ENCODE data around the gene LZTFL1.

LZTFL1 gene

GRCh38 chr3:45792516-45793172, 49.3 kb downstream of the LZTFL1 start:
- Histone ChIP-seq H3K36me3 (ENCODE audit: insufficient read depth, low read length) (no peaks in the 10 kb centered on the region), H3K9ac (ENCODE audit: low read depth, low read length) (no peak overlapping the region), H3K4me1 (ENCODE audit: control insufficient read depth, insufficient read depth, low read length) (peaks cover 9% of the 10 kb centered on the region), H3K27me3 (ENCODE audit: control insufficient read depth, insufficient read depth, low read length) (peaks cover 75% of the 10 kb centered on the region), H3K4me3 (ENCODE audit: low read length) (no peak overlapping the region), H3K9me3 (replicated peaks; ENCODE audit: low read length) (no peaks in the 10 kb centered on the region), H3K4me2 (ENCODE audit: low read length) (no peak overlapping the region)

GRCh38 chr3:45792036-45792435, 49.9 kb downstream of the LZTFL1 start:
- Histone ChIP-seq H3K27me3 (ENCODE audit: control insufficient read depth, insufficient read depth, low read length) (peaks cover 71% of the 10 kb centered on the region), H3K36me3 (ENCODE audit: insufficient read depth, low read length) (no peaks in the 10 kb centered on the region), H3K9me3 (replicated peaks; ENCODE audit: low read length) (no peaks in the 10 kb centered on the region), H3K4me2 (ENCODE audit: low read length) (no peak overlapping the region), H3K4me1 (ENCODE audit: control insufficient read depth, insufficient read depth, low read length) (peaks cover 9% of the 10 kb centered on the region), H3K9ac (ENCODE audit: low read depth, low read length) (no peak overlapping the region), H3K4me3 (ENCODE audit: low read length) (no peak overlapping the region)

GRCh38 chr3:45790596-45790995, 51.3 kb downstream of the LZTFL1 start:
- Histone ChIP-seq H3K4me3 (ENCODE audit: low read length) (no peak overlapping the region), H3K36me3 (ENCODE audit: insufficient read depth, low read length) (no peaks in the 10 kb centered on the region), H3K9ac (ENCODE audit: low read depth, low read length) (no peak overlapping the region), H3K27me3 (ENCODE audit: control insufficient read depth, insufficient read depth, low read length) (peaks cover 71% of the 10 kb centered on the region), H3K4me2 (ENCODE audit: low read length) (no peak overlapping the region), H3K9me3 (replicated peaks; ENCODE audit: low read length) (no peaks in the 10 kb centered on the region), H3K4me1 (ENCODE audit: control insufficient read depth, insufficient read depth, low read length) (no peaks in the 10 kb centered on the region)

- Histone ChIP-seq H3K36me3 (ENCODE audit: insufficient read depth, low read length) (no peaks in the 10 kb centered on the region), H3K9me3 (replicated peaks; ENCODE audit: low read length) (no peaks in the 10 kb centered on the region), H3K4me2 (ENCODE audit: low read length) (no peak overlapping the region), H3K9ac (ENCODE audit: low read depth, low read length) (no peak overlapping the region), H3K4me3 (ENCODE audit: low read length) (no peak overlapping the region), H3K4me1 (ENCODE audit: control insufficient read depth, insufficient read depth, low read length) (no peaks in the 10 kb centered on the region), H3K27me3 (ENCODE audit: control insufficient read depth, insufficient read depth, low read length) (peaks cover 67% of the 10 kb centered on the region)
Measured at GRCh38 chr3:45789235-45789812, 52.6 kb downstream of the LZTFL1 start.

GRCh38 chr3:45787551-45787950, 54.4 kb downstream of the LZTFL1 start:
- Histone ChIP-seq H3K27me3 (ENCODE audit: control insufficient read depth, insufficient read depth, low read length) (peaks cover 65% of the 10 kb centered on the region), H3K4me3 (ENCODE audit: low read length) (no peak overlapping the region), H3K4me2 (ENCODE audit: low read length) (no peak overlapping the region), H3K9me3 (replicated peaks; ENCODE audit: low read length) (no peaks in the 10 kb centered on the region), H3K36me3 (ENCODE audit: insufficient read depth, low read length) (no peaks in the 10 kb centered on the region), H3K9ac (ENCODE audit: low read depth, low read length) (no peak overlapping the region), H3K4me1 (ENCODE audit: control insufficient read depth, insufficient read depth, low read length) (no peaks in the 10 kb centered on the region)

- no peak overlapping the region for H3K9ac ChIP-seq (ENCODE audit: low read depth, low read length)
- H3K36me3 ChIP-seq (ENCODE audit: insufficient read depth, low read length), result no peaks in the 10 kb centered on the region
- no peak overlapping the region for H3K4me3 ChIP-seq (ENCODE audit: low read length)
- no peaks in the 10 kb centered on the region for H3K9me3 ChIP-seq (replicated peaks; ENCODE audit: low read length)
- peaks cover 65% of the 10 kb centered on the region for H3K27me3 ChIP-seq (ENCODE audit: control insufficient read depth, insufficient read depth, low read length)
- H3K4me1 ChIP-seq (ENCODE audit: control insufficient read depth, insufficient read depth, low read length), result no peaks in the 10 kb centered on the region
- no peak overlapping the region for H3K4me2 ChIP-seq (ENCODE audit: low read length)
Measured at GRCh38 chr3:45786801-45787495, 55.0 kb downstream of the LZTFL1 start.

GRCh38 chr3:45785605-45786150, 56.2 kb downstream of the LZTFL1 start:
- no peak overlapping the region for H3K4me2 ChIP-seq (ENCODE audit: low read length)
- no peaks in the 10 kb centered on the region for H3K4me1 ChIP-seq (ENCODE audit: control insufficient read depth, insufficient read depth, low read length)
- H3K27me3 ChIP-seq (ENCODE audit: control insufficient read depth, insufficient read depth, low read length), result peaks cover 60% of the 10 kb centered on the region
- no peak overlapping the region for H3K4me3 ChIP-seq (ENCODE audit: low read length)
- no peak overlapping the region for H3K9ac ChIP-seq (ENCODE audit: low read depth, low read length)
- no peaks in the 10 kb centered on the region for H3K9me3 ChIP-seq (replicated peaks; ENCODE audit: low read length)
- no peaks in the 10 kb centered on the region for H3K36me3 ChIP-seq (ENCODE audit: insufficient read depth, low read length)

- H3K4me1 ChIP-seq (ENCODE audit: control insufficient read depth, insufficient read depth, low read length), result no peaks in the 10 kb centered on the region
- no peak overlapping the region for H3K4me3 ChIP-seq (ENCODE audit: low read length)
- no peaks in the 10 kb centered on the region for H3K9me3 ChIP-seq (replicated peaks; ENCODE audit: low read length)
- H3K4me2 ChIP-seq (ENCODE audit: low read length), result no peak overlapping the region
- no peak overlapping the region for H3K9ac ChIP-seq (ENCODE audit: low read depth, low read length)
- H3K27me3 ChIP-seq (ENCODE audit: control insufficient read depth, insufficient read depth, low read length), result peaks cover 68% of the 10 kb centered on the region
- H3K36me3 ChIP-seq (ENCODE audit: insufficient read depth, low read length), result no peaks in the 10 kb centered on the region
Measured at GRCh38 chr3:45783667-45784066, 58.3 kb downstream of the LZTFL1 start.

- peaks cover 69% of the 10 kb centered on the region for H3K27me3 ChIP-seq (ENCODE audit: control insufficient read depth, insufficient read depth, low read length)
- no peak overlapping the region for H3K4me3 ChIP-seq (ENCODE audit: low read length)
- H3K4me2 ChIP-seq (ENCODE audit: low read length), result no peak overlapping the region
- H3K9me3 ChIP-seq (replicated peaks; ENCODE audit: low read length), result no peaks in the 10 kb centered on the region
- no peaks in the 10 kb centered on the region for H3K4me1 ChIP-seq (ENCODE audit: control insufficient read depth, insufficient read depth, low read length)
- H3K36me3 ChIP-seq (ENCODE audit: insufficient read depth, low read length), result no peaks in the 10 kb centered on the region
- no peak overlapping the region for H3K9ac ChIP-seq (ENCODE audit: low read depth, low read length)
Measured at GRCh38 chr3:45782381-45782780, 59.5 kb downstream of the LZTFL1 start.

- Histone ChIP-seq H3K9me3 (replicated peaks; ENCODE audit: low read length) (no peaks in the 10 kb centered on the region), H3K9ac (ENCODE audit: low read depth, low read length) (no peak overlapping the region), H3K4me1 (ENCODE audit: control insufficient read depth, insufficient read depth, low read length) (no peaks in the 10 kb centered on the region), H3K4me3 (ENCODE audit: low read length) (no peak overlapping the region), H3K4me2 (ENCODE audit: low read length) (no peak overlapping the region), H3K27me3 (ENCODE audit: control insufficient read depth, insufficient read depth, low read length) (peaks cover 70% of the 10 kb centered on the region), H3K36me3 (ENCODE audit: insufficient read depth, low read length) (no peaks in the 10 kb centered on the region)
Measured at GRCh38 chr3:45781841-45782240, 60.1 kb downstream of the LZTFL1 start.

GRCh38 chr3:45781271-45781670, 60.6 kb downstream of the LZTFL1 start:
- Histone ChIP-seq H3K4me2 (ENCODE audit: low read length) (no peak overlapping the region), H3K4me1 (ENCODE audit: control insufficient read depth, insufficient read depth, low read length) (no peaks in the 10 kb centered on the region), H3K36me3 (ENCODE audit: insufficient read depth, low read length) (no peaks in the 10 kb centered on the region), H3K4me3 (ENCODE audit: low read length) (no peak overlapping the region), H3K27me3 (ENCODE audit: control insufficient read depth, insufficient read depth, low read length) (peaks cover 70% of the 10 kb centered on the region), H3K9ac (ENCODE audit: low read depth, low read length) (no peak overlapping the region), H3K9me3 (replicated peaks; ENCODE audit: low read length) (no peaks in the 10 kb centered on the region)

Data from skeletal muscle satellite cell (primary cell).